Glutamatergic neuron (in vitro differentiated cells): ENCODE results near the gene ASCC3. TPM values are rescaled to one million over a fixed set of nuclear protein-coding genes. Genes with fewer than 3 reads are reported as not detected.

Experiments used
- DNase-seq: peaks from one replicate; pipeline ENCODE4 v3.0.0; 2022
- H3K27ac Mint-ChIP-seq: one replicate; pipeline ENCODE4 v1.8.0; 2020; ENCODE audit warnings: mild to moderate bottlenecking, mixed read lengths, inconsistent platforms; ENCODE audit not compliant: unreplicated experiment
- H3K27me3 Mint-ChIP-seq: one replicate; pipeline ENCODE4 v1.8.0; 2020; ENCODE audit warnings: mild to moderate bottlenecking, moderate library complexity, mixed read lengths, inconsistent platforms; ENCODE audit not compliant: unreplicated experiment
- H3K36me3 Mint-ChIP-seq: one replicate; pipeline ENCODE4 v1.8.0; 2020; ENCODE audit warnings: mild to moderate bottlenecking, mixed read lengths, inconsistent platforms; ENCODE audit not compliant: unreplicated experiment
- H3K4me1 Mint-ChIP-seq: one replicate; pipeline ENCODE4 v1.8.0; 2020; ENCODE audit warnings: mild to moderate bottlenecking, low read depth, mixed read lengths, inconsistent platforms; ENCODE audit not compliant: unreplicated experiment
- H3K4me3 Mint-ChIP-seq: one replicate; pipeline ENCODE4 v1.8.0; 2020; ENCODE audit warnings: mild to moderate bottlenecking, mixed read lengths, inconsistent platforms; ENCODE audit not compliant: unreplicated experiment
- H3K9me3 Mint-ChIP-seq: one replicate; pipeline ENCODE4 v1.8.0; 2020; ENCODE audit warnings: mild to moderate bottlenecking, moderate library complexity, mixed read lengths, inconsistent platforms; ENCODE audit not compliant: unreplicated experiment
- CTCF ChIP-seq: fragments of 200-600 bp; sonication (generic); IDR thresholded peaks from one replicate; pipeline ENCODE4 v1.5.0; 2021; ENCODE audit not compliant: partially characterized antibody, unreplicated experiment
- total RNA-seq: library from RNA; stranded (reverse); fragmentation: NEBNext Ultra II Directional; extraction: Animal tissue kit (Norgen Biotek cat#: 25700); gene quantifications from one replicate; pipeline ENCODE4 v1.2.1, GENCODE V29; 2021; ENCODE audit not compliant: unreplicated experiment

Gene ASCC3
- total RNA-seq, 1 donor from 2014 or later, result 49.6 TPM

GRCh38 chr6:100724696-100725095 is 156.4 kb downstream of the ASCC3 start:
- no peak overlapping the region for H3K4me3 Mint-ChIP-seq
- no peak for TF ChIP-seq CTCF
- H3K9me3 Mint-ChIP-seq, result no peaks in the 10 kb centered on the region
- H3K4me1 Mint-ChIP-seq, result peaks cover 5% of the 10 kb centered on the region
- no peaks in the 10 kb centered on the region for H3K36me3 Mint-ChIP-seq
- H3K27me3 Mint-ChIP-seq, result no peaks in the 10 kb centered on the region
- H3K27ac Mint-ChIP-seq, result no peak overlapping the region
- no peak for DNase-seq

GRCh38 chr6:100724222-100724621 is 156.9 kb downstream of the ASCC3 start:
- Mint-ChIP-seq H3K27ac (no peak overlapping the region), H3K4me1 (peaks cover 5% of the 10 kb centered on the region), H3K36me3 (no peaks in the 10 kb centered on the region), H3K27me3 (no peaks in the 10 kb centered on the region), H3K9me3 (no peaks in the 10 kb centered on the region), H3K4me3 (no peak overlapping the region)
- TF ChIP-seq CTCF, result no peak
- no peak for DNase-seq

GRCh38 chr6:100721256-100721655 is 159.9 kb downstream of the ASCC3 start:
- no peak for TF ChIP-seq CTCF
- Mint-ChIP-seq H3K9me3 (no peaks in the 10 kb centered on the region), H3K27me3 (no peaks in the 10 kb centered on the region), H3K27ac (no peak overlapping the region), H3K4me1 (no peaks in the 10 kb centered on the region), H3K4me3 (no peak overlapping the region), H3K36me3 (no peaks in the 10 kb centered on the region)
- no peak for DNase-seq

GRCh38 chr6:100719883-100720682 is 161.0 kb downstream of the ASCC3 start:
- Mint-ChIP-seq H3K27ac (no peak overlapping the region), H3K9me3 (no peaks in the 10 kb centered on the region), H3K4me1 (no peaks in the 10 kb centered on the region), H3K36me3 (no peaks in the 10 kb centered on the region), H3K4me3 (no peak overlapping the region), H3K27me3 (no peaks in the 10 kb centered on the region)
- no peak for DNase-seq
- peak; percentile 70 for TF ChIP-seq CTCF

GRCh38 chr6:100712997-100713396 is 168.1 kb downstream of the ASCC3 start:
- no peak for TF ChIP-seq CTCF
- H3K4me1 Mint-ChIP-seq, result peaks cover 3% of the 10 kb centered on the region
- no peaks in the 10 kb centered on the region for H3K36me3 Mint-ChIP-seq
- peaks cover 2% of the 10 kb centered on the region for H3K27me3 Mint-ChIP-seq
- no peaks in the 10 kb centered on the region for H3K9me3 Mint-ChIP-seq
- no peak for DNase-seq
- no peak overlapping the region for H3K27ac Mint-ChIP-seq
- H3K4me3 Mint-ChIP-seq, result no peak overlapping the region
